ENCODE results near the gene FNDC8.
"Not testable (repeated sequence)": the region's sequence is repeated elsewhere in the genome, so short reads cannot be mapped to it uniquely, and the experiment has no call there.

FNDC8 gene

DNA sequence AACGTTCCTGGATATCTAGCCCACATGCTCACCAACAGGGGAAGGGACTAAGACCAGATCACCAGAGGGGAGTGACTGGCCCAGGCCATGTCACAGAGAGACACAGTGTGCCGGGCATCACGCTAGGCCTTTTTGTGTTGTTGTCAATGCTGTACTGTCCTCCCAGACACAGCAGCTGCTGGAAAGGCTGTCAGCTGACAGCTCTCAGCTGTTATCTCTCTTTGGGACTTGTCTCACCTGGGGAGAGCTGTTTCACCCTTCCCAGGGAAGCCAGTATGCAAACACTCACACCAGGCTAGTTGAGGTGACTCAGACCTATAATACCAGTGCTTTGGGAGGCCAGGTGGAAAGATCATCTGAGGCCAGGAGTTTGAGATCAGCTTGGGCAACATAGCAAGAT is 45.6 kb downstream of the FNDC8 start:
- in situ Hi-C loops (cut with HindIII; ENCODE audit: low sequenced_read_pairs), result no loop called here
- H3K4me3 ChIP-seq (ENCODE audit: low read depth, low read length), result no peak overlapping the region
- no peak for DNase-seq (ENCODE audit: low read depth, low spot score)
- TF ChIP-seq CTCF (IDR thresholded peaks at IDR 0.05; ENCODE audit: low read depth, low read length), result no peak

DNA sequence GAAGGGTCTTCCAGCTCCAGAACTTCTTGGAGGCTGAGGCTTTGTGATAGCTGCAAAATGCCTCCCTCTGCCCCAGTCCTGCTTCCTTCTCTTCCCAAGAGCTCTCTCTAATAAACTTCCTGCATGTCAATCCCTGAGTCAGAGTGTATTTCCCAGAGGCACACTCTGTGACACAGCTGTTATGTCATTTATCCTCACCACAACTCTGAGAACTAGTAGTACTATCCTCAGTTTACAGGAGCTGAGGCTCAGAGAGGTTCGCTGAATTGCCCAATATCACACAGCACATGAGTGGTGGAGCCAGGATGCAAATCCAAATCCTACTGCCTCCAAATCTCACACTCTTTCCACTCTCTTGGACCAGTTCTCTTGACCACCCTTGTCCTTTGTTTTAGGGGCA is 46.3 kb downstream of the FNDC8 start:
- in situ Hi-C loops (cut with HindIII; ENCODE audit: low sequenced_read_pairs), result no loop called here
- DNase-seq (ENCODE audit: low read depth, low spot score), result no peak
- no peak for TF ChIP-seq CTCF (IDR thresholded peaks at IDR 0.05; ENCODE audit: low read depth, low read length)

DNA sequence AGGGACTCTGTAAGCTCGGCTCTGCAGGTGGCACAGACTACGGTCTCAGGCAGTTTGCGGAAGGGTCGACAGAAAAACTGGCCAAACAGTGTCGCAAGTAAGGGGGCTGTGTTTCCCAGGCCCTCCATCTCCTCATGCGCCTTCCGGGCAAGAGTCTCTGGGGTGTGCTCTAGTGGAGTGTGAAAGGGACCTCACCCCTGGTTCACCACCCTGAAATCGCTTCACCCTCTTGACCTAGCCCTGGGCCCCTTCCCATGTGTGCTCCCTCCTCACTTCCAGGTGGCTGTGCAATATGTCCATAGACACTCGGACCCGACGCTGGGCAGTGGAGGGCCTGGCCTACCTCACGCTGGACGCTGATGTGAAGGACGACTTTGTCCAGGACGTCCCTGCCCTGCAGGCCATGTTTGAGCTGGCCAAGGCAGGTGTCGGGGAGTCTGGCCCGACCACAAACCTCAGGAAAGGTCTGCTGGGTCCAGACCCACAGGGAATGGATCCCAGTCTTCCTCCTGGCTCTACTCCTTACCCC is 48.5 kb downstream of the FNDC8 start:
- in situ Hi-C loops (cut with HindIII; ENCODE audit: low sequenced_read_pairs), result no loop called here
- TF ChIP-seq CTCF (IDR thresholded peaks at IDR 0.05; ENCODE audit: low read depth, low read length), result no peak
- DNase-seq (ENCODE audit: low read depth, low spot score), result no peak
- no peak overlapping the region for H3K4me3 ChIP-seq (ENCODE audit: low read depth, low read length)

More for the DNA sequence above, 46.3 kb downstream of the FNDC8 start:
- no peak overlapping the region for H3K4me3 ChIP-seq (ENCODE audit: low read depth, low read length)

DNA sequence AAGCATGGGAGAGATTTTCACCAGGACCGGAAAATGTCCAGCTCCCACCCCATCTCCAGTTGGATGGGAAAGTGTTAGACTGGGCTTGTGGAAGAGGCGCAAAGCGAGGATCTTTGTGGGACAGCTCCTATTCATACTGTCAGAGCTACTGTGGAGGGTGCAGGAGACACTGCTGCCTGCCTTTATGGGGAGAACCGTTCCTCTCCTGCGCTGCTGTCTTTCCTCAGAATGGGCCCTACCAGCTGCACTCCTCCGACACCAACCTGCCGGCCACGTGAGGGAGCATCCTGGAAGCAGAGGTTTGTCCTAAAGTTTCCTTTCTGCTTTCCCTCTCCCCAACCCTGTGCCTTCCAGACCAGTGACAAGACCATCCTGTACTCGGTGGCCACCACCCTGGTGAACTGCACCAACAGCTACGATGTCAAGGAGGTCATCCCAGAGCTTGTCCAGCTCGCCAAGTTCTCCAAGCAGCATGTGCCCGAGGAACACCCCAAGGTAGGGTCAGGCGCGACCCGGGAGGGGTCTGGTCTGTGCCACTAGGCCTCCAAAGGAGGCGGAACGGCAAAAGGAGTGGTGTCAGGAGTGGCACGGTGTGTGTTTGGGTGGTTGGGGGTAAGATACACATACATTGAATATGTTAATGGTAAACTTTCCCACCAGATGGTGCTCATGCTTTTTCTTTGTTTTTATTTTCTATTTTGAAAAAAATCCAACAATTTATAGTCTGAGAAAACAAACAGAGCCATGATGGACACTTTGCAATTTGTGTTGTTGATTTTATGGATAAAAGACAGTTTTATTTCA is 49.8 kb downstream of the FNDC8 start:
- TF ChIP-seq CTCF (IDR thresholded peaks at IDR 0.05; ENCODE audit: low read depth, low read length), result peak; percentile 3
- no peak overlapping the region for H3K4me3 ChIP-seq (ENCODE audit: low read depth, low read length)
- DNase-seq (ENCODE audit: low read depth, low spot score), result peak; percentile 28
- in situ Hi-C loops (cut with HindIII; ENCODE audit: low sequenced_read_pairs), result no loop called here

GRCh38 chr17:35171834-35172233 is 50.4 kb downstream of the FNDC8 start:
- no peak overlapping the region for H3K4me3 ChIP-seq (ENCODE audit: low read depth, low read length)
- TF ChIP-seq CTCF (IDR thresholded peaks at IDR 0.05; ENCODE audit: low read depth, low read length), result no peak
- no peak for DNase-seq (ENCODE audit: low read depth, low spot score)
- in situ Hi-C loops (cut with HindIII; ENCODE audit: low sequenced_read_pairs), result no loop called here

DNA sequence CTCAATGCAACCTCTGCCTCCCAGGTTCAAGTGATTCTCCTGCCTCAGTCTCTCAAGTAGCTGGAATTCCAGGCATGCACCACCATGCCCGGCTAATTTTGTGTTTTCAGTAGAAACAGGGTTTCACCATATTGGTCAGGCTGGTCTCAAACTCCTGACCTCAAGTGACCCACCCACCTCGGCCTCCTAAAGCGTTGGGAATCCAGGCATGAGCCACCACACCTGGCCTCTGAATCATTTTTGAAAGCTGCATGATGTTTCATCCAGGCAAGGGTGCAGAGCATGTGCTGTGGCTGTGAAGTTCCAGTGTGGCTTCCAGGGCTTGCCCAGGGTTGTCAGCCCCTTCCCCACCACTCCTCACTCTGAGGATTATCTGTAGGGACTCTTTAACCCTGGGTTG is 50.9 kb downstream of the FNDC8 start:
- H3K4me3 ChIP-seq (ENCODE audit: low read depth, low read length); in situ Hi-C loops (cut with HindIII; ENCODE audit: low sequenced_read_pairs); DNase-seq (ENCODE audit: low read depth, low spot score): not testable (repeated sequence)

DNA sequence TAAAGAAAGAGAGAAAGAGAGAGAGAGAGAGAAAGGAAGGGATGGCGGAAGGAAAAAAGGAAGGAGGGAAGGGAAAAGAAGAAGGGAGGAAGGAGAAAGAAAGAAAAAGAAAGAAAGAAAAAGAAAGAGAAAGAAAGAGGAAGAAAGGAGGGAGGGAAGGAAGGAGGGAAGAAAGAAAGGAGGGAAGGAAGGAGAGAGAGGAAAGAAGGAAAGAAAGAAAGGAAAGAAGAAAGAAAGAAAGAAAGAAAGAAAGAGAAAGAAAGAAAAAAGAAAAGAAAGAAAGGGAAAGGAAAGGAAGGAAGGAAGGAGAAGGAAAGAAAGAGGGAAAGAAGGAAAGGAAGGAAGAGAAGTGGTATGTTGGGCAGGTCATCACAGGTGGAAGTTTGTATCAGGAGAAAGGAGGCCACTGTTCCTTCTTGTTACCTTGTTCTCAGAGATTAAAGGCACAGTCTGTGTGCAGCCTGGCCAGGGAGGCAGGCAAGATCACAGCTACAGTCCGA is 53.5 kb downstream of the FNDC8 start:
- no peak for DNase-seq (ENCODE audit: low read depth, low spot score)
- in situ Hi-C loops (cut with HindIII; ENCODE audit: low sequenced_read_pairs), result no loop called here
- no peak overlapping the region for H3K4me3 ChIP-seq (ENCODE audit: low read depth, low read length)
- TF ChIP-seq CTCF (IDR thresholded peaks at IDR 0.05; ENCODE audit: low read depth, low read length), result no peak

Data from astrocyte of the spinal cord (primary cell).